HG03457 (cell line): Measurements from ENCODE around the gene RPL7L1.

ENCODE experiments used
- ATAC-seq: cut with Tn5 transposase; IDR thresholded peaks from one replicate; pipeline ENCODE4 v1.9.1; 2021; ENCODE audit warnings: moderate number of reproducible peaks; ENCODE audit not compliant: unreplicated experiment

The RPL7L1 gene

GRCh38 chr6:42928986-42929820 lies 49.8 kb downstream of the RPL7L1 start, which contains the start of gene CNPY3:
Gene CNPY3, plus strand, starts transcription at chr6:42929480. Its CDS starts 91 bp downstream, at chr6:42929571.
- ATAC-seq, result peak; percentile 53

GRCh38 chr6:42929821-42930360 lies 50.5 kb downstream of the RPL7L1 start:
- ATAC-seq, result peak; percentile 38

GRCh38 chr6:42932412-42932811 lies 53.0 kb downstream of the RPL7L1 start:
- no peak for ATAC-seq

GRCh38 chr6:42933205-42933604 lies 53.8 kb downstream of the RPL7L1 start:
- ATAC-seq, result no peak

GRCh38 chr6:42935322-42935721 lies 55.9 kb downstream of the RPL7L1 start:
- no peak for ATAC-seq

- ATAC-seq, result no peak
Observed at GRCh38 chr6:42936398-42936797, 57.0 kb downstream of the RPL7L1 start.

- no peak for ATAC-seq
Observed at GRCh38 chr6:42937548-42938427, 58.4 kb downstream of the RPL7L1 start.

GRCh38 chr6:42938428-42938796 lies 59.0 kb downstream of the RPL7L1 start:
- no peak for ATAC-seq

GRCh38 chr6:42938987-42939809 lies 59.8 kb downstream of the RPL7L1 start:
- no peak for ATAC-seq
